H1 (cell line): ENCODE measurements around the gene TIMELESS. TPM values are rescaled to one million over a fixed set of nuclear protein-coding genes. Genes with fewer than 3 reads are reported as not detected.

ENCODE experiments used
- RXRA ChIP-seq: IDR thresholded peaks from 2 replicates; pipeline ENCODE4 v1.6.1; 2011; ENCODE audit warnings: low read depth, mild to moderate bottlenecking, low read length, moderate library complexity; ENCODE audit not compliant: insufficient read depth
- SIRT6 ChIP-seq: IDR thresholded peaks from one replicate; pipeline ENCODE4 v1.7.1; 2012; ENCODE audit warnings: low read length, inconsistent platforms
- SUZ12 ChIP-seq: fragments of 200-600 bp; sonication (generic); IDR thresholded peaks from 2 replicates; pipeline ENCODE4 v1.6.1; 2012; ENCODE audit warnings: mild to moderate bottlenecking, inconsistent platforms, low read length, moderate library complexity, mixed read lengths
- TAF1 ChIP-seq: IDR thresholded peaks from 2 replicates; pipeline ENCODE4 v1.6.1; 2011; ENCODE audit warnings: mild to moderate bottlenecking, low read depth, low read length
- TBP ChIP-seq: IDR thresholded peaks from 2 replicates; pipeline ENCODE4 v1.6.1; 2011; ENCODE audit warnings: low read depth, low read length, improper control_type of control experiment
- polyA plus RNA-seq, 7 experiments: library from polyadenylated mRNA; depleted of rRNA in 3 of 7; stranded (reverse) in 5 of 7; unstranded in 2 of 7; fragments of >200 nt in 5 of 7; fragments of 200-250 nt in 2 of 7; gene quantifications; 1 replicate in 5 of 7; 2 replicates in 1 of 7; 4 replicates in 1 of 7; pipeline versions ENCODE4 v1.2.1 to v1.2.3, GENCODE V29; 2011 to 2013; ENCODE audit warnings: missing spikeins in 2 of 7, mixed read lengths in 2 of 7
- total RNA-seq: library from RNA; stranded (reverse); fragmentation: NEBNext Ultra II Directional; extraction: Animal tissue kit (Norgen Biotek cat#: 25700); gene quantifications from 2 replicates; pipeline ENCODE4 v1.2.1, GENCODE V29; 2021
- TF ChIP-seq, protein P1 (sequence below): fragments of 300-600 bp; sonication (generic); IDR thresholded peaks from 2 replicates; pipeline ENCODE4 v1.7.1; 2012; ENCODE audit warnings: low read length, moderate library complexity, mild to moderate bottlenecking, inconsistent platforms; ENCODE audit not compliant: insufficient replicate concordance

Gene TIMELESS
- total and polyA plus RNA-seq, 2 of the 8 experiments (the other 6 are each of a cell fraction or from before 2014, with no cell fraction given), result 17.1 to 86.7 TPM

DNA sequence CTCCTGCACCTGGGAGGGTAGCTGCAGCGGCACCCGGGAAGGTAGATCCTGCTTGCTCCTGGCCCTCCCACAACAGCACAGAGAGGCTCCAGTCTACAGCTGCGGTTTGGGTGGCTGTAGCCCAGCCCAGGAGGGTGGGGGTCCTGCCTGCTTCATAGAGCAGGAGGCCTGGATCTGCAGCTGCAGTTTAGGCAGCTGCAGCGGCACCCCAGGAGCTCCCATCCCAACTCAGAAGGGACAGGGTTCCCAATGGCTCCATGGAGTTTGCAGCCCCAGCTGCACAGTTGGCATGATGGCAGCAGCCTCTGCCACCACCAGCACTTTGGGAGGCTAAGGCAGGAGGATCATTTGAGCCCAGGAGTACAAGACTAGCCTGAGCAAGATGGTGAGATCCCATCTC lies 38.5 kb downstream of the TIMELESS start (continued):
- TF ChIP-seq, protein P1, sequence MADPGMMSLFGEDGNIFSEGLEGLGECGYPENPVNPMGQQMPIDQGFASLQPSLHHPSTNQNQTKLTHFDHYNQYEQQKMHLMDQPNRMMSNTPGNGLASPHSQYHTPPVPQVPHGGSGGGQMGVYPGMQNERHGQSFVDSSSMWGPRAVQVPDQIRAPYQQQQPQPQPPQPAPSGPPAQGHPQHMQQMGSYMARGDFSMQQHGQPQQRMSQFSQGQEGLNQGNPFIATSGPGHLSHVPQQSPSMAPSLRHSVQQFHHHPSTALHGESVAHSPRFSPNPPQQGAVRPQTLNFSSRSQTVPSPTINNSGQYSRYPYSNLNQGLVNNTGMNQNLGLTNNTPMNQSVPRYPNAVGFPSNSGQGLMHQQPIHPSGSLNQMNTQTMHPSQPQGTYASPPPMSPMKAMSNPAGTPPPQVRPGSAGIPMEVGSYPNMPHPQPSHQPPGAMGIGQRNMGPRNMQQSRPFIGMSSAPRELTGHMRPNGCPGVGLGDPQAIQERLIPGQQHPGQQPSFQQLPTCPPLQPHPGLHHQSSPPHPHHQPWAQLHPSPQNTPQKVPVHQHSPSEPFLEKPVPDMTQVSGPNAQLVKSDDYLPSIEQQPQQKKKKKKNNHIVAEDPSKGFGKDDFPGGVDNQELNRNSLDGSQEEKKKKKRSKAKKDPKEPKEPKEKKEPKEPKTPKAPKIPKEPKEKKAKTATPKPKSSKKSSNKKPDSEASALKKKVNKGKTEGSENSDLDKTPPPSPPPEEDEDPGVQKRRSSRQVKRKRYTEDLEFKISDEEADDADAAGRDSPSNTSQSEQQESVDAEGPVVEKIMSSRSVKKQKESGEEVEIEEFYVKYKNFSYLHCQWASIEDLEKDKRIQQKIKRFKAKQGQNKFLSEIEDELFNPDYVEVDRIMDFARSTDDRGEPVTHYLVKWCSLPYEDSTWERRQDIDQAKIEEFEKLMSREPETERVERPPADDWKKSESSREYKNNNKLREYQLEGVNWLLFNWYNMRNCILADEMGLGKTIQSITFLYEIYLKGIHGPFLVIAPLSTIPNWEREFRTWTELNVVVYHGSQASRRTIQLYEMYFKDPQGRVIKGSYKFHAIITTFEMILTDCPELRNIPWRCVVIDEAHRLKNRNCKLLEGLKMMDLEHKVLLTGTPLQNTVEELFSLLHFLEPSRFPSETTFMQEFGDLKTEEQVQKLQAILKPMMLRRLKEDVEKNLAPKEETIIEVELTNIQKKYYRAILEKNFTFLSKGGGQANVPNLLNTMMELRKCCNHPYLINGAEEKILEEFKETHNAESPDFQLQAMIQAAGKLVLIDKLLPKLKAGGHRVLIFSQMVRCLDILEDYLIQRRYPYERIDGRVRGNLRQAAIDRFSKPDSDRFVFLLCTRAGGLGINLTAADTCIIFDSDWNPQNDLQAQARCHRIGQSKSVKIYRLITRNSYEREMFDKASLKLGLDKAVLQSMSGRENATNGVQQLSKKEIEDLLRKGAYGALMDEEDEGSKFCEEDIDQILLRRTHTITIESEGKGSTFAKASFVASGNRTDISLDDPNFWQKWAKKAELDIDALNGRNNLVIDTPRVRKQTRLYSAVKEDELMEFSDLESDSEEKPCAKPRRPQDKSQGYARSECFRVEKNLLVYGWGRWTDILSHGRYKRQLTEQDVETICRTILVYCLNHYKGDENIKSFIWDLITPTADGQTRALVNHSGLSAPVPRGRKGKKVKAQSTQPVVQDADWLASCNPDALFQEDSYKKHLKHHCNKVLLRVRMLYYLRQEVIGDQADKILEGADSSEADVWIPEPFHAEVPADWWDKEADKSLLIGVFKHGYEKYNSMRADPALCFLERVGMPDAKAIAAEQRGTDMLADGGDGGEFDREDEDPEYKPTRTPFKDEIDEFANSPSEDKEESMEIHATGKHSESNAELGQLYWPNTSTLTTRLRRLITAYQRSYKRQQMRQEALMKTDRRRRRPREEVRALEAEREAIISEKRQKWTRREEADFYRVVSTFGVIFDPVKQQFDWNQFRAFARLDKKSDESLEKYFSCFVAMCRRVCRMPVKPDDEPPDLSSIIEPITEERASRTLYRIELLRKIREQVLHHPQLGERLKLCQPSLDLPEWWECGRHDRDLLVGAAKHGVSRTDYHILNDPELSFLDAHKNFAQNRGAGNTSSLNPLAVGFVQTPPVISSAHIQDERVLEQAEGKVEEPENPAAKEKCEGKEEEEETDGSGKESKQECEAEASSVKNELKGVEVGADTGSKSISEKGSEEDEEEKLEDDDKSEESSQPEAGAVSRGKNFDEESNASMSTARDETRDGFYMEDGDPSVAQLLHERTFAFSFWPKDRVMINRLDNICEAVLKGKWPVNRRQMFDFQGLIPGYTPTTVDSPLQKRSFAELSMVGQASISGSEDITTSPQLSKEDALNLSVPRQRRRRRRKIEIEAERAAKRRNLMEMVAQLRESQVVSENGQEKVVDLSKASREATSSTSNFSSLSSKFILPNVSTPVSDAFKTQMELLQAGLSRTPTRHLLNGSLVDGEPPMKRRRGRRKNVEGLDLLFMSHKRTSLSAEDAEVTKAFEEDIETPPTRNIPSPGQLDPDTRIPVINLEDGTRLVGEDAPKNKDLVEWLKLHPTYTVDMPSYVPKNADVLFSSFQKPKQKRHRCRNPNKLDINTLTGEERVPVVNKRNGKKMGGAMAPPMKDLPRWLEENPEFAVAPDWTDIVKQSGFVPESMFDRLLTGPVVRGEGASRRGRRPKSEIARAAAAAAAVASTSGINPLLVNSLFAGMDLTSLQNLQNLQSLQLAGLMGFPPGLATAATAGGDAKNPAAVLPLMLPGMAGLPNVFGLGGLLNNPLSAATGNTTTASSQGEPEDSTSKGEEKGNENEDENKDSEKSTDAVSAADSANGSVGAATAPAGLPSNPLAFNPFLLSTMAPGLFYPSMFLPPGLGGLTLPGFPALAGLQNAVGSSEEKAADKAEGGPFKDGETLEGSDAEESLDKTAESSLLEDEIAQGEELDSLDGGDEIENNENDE, result no peak
- TF ChIP-seq SIRT6, result no peak
- TF ChIP-seq TBP, result no peak
- no peak for TF ChIP-seq RXRA
- TF ChIP-seq TAF1, result no peak
- no peak for TF ChIP-seq SUZ12
